Left lung (tissue), 10 donors: ENCODE results near the gene BRPF1. TPM values are rescaled to one million over a fixed set of nuclear protein-coding genes. Genes with fewer than 3 reads are reported as not detected.
A peak's percentile ranks its signal among the peaks of the same experiment; 100 is the strongest.

Source experiments
- ATAC-seq: fragments of 200-7000 bp; cut with Tn5 transposase; one replicate; pipeline ENCODE4 v1.9.1; 2020; ENCODE audit warnings: moderate library complexity
- DNase-seq, 4 donors: peaks; one replicate each; pipeline ENCODE4 v3.0.0-alpha.2; 2013 to 2020
- H3K27ac ChIP-seq, 2 donors: fragments of 200-600 bp; sonication (generic) in 1 of 2; one replicate each; pipeline versions ENCODE4 v1.5.0 to v1.8.0; 2020 to 2021
- H3K27me3 ChIP-seq, 2 donors: fragments of 200-600 bp; sonication (generic) in 1 of 2; one replicate each; pipeline versions ENCODE4 v1.5.0 to v1.8.0; 2020 to 2021
- H3K36me3 ChIP-seq, 2 donors: fragments of 200-600 bp; sonication (generic) in 1 of 2; one replicate each; pipeline versions ENCODE4 v1.5.0 to v1.8.0; 2020 to 2021
- H3K4me1 ChIP-seq, 2 donors: fragments of 200-600 bp; one replicate each; pipeline ENCODE4 v1.8.0; 2021
- H3K4me3 ChIP-seq, 2 donors: fragments of 200-600 bp; sonication (generic) in 1 of 2; one replicate each; pipeline versions ENCODE4 v1.5.0 to v1.8.0; 2020 to 2021; ENCODE audit warnings: mild to moderate bottlenecking in 1 of 2
- H3K9me3 ChIP-seq, 2 donors: fragments of 200-600 bp; sonication (generic) in 1 of 2; one replicate each; pipeline versions ENCODE4 v1.5.0 to v1.8.0; 2020 to 2021
- intact Hi-C, 2 donors: fragments of 100-400 bp; cut with DNase I; formaldehyde crosslinking; loops; one replicate each; pipeline versions ENCODE4 v1.11.2 to v1.14.2; 2022
- polyA plus RNA-seq, 6 donors: library from polyadenylated mRNA; unstranded; fragments of 120-200 nt; gene quantifications; one replicate each; pipeline ENCODE4 v1.2.1, GENCODE V29; 2013; ENCODE audit not compliant: insufficient read length in 6 of 6
- total RNA-seq, 2 donors: library from RNA; stranded (reverse); fragmentation: NEBNext Ultra II Directional; extraction: Animal tissue kit (Norgen Biotek cat#: 25700); gene quantifications; one replicate each; pipeline ENCODE4 v1.2.1, GENCODE V29; 2021
- TF ChIP-seq, protein P1 (sequence below), 2 donors: fragments of 200-600 bp; sonication (generic) in 1 of 2; IDR thresholded peaks; one replicate each; pipeline versions ENCODE4 v1.5.0 to v1.8.0; 2021; ENCODE audit warnings: antibody characterized with exemption in 2 of 2
- donor health status: DM: no; HTN: yes; CAD: no.
- donor health status: DM: no; HTN: no; CAD: no.

Gene BRPF1
- total and polyA plus RNA-seq, 8 donors: 15.2 to 24.1 (median 21.9) TPM

DNA sequence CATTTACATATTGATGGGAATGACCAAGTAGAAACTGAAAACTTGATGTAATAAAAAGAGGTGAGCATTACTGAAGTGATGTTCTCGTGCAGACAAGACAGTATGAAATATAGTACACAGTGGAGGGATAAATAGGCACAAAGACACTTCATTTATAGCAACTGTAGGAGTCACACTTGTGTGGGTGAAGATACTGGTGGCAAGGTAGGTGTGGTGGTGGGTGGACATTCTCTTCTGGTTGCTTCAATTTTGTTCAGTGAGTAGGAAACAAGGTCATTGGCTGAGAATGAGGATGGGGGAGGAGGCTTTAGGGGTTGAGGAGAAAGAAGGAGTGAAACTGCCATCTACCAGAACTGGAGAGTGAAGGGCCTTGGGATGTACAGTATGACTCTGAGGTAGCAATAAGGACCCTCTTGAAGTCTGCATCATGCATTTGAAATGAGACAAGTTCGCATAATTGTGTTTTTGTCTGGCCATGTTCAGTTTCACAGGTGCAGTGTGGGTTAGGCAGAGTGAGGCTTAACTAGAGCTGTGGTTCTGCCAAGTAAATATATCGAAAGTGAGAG lies 21.3 kb upstream of the BRPF1 start:
- no peak for DNase-seq
- ATAC-seq: no peak
- H3K4me3 ChIP-seq: no peak overlapping the region
- peaks cover 0 to 4% of the 10 kb centered on the region in 2 donors for H3K4me1 ChIP-seq
- H3K9me3 ChIP-seq: no peaks in the 10 kb centered on the region
- peaks cover 0 to 5% of the 10 kb centered on the region in 2 donors for H3K27me3 ChIP-seq
- no peak overlapping the region for H3K27ac ChIP-seq
- TF ChIP-seq, protein P1, sequence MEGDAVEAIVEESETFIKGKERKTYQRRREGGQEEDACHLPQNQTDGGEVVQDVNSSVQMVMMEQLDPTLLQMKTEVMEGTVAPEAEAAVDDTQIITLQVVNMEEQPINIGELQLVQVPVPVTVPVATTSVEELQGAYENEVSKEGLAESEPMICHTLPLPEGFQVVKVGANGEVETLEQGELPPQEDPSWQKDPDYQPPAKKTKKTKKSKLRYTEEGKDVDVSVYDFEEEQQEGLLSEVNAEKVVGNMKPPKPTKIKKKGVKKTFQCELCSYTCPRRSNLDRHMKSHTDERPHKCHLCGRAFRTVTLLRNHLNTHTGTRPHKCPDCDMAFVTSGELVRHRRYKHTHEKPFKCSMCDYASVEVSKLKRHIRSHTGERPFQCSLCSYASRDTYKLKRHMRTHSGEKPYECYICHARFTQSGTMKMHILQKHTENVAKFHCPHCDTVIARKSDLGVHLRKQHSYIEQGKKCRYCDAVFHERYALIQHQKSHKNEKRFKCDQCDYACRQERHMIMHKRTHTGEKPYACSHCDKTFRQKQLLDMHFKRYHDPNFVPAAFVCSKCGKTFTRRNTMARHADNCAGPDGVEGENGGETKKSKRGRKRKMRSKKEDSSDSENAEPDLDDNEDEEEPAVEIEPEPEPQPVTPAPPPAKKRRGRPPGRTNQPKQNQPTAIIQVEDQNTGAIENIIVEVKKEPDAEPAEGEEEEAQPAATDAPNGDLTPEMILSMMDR (IDR thresholded peaks at IDR 0.05): no peak
- intact Hi-C loops: no loop called here
- no peaks in the 10 kb centered on the region for H3K36me3 ChIP-seq

DNA sequence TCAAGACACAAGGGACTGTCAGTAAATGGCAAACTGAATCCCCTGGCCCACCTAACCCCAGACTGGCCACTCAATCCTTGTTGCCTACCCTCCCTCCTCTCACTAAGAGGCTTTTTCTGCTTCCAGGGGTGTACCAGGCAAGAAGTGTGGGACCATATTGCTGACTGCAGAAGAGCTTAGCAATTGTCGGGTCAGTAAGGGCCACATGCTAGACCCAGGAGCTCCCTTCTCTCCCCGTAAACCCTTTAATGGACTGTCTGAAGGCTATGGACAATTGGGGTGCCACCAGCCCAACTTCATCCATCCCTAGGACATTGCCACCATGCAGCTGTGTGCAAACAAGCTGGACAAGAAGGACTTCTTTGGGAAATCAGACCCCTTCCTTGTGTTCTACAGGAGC lies 19.1 kb upstream of the BRPF1 start:
- Histone ChIP-seq H3K27me3 (no peaks in the 10 kb centered on the region), H3K9me3 (no peaks in the 10 kb centered on the region), H3K27ac (no peak overlapping the region), H3K4me1 (peaks cover 0 to 16% of the 10 kb centered on the region in 2 donors), H3K4me3 (no peak overlapping the region), H3K36me3 (no peaks in the 10 kb centered on the region)
- TF ChIP-seq, protein P1 (IDR thresholded peaks at IDR 0.05): no peak
- intact Hi-C loops: no loop called here
- ATAC-seq (no peak), DNase-seq (no peak)

DNA sequence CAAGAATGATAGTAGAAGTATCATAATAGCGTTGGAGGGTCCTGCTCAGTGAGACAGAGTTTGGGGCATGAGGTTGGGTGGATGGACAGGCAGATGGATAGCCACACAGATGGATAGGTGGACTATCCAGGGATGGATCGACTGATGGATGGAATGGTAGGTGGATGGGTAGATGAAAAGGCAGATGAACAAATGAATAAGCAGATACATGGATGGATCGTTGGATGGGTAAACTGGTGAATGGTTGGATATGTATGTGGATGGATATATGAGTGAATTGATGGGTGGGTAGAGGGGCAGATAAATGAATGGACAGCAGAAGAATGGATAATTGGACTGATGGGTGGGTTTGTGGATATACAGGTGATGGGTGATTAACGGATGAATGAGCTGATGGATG lies 18.4 kb upstream of the BRPF1 start:
- TF ChIP-seq, protein P1 (IDR thresholded peaks at IDR 0.05): no peak
- no peaks in the 10 kb centered on the region for H3K9me3 ChIP-seq
- DNase-seq: no peak
- no peaks in the 10 kb centered on the region for H3K27me3 ChIP-seq
- intact Hi-C loops: no loop called here
- no peak for ATAC-seq
- peaks cover 0 to 16% of the 10 kb centered on the region in 2 donors for H3K4me1 ChIP-seq
- H3K27ac ChIP-seq: no peak overlapping the region
- no peaks in the 10 kb centered on the region for H3K36me3 ChIP-seq
- no peak overlapping the region for H3K4me3 ChIP-seq

DNA sequence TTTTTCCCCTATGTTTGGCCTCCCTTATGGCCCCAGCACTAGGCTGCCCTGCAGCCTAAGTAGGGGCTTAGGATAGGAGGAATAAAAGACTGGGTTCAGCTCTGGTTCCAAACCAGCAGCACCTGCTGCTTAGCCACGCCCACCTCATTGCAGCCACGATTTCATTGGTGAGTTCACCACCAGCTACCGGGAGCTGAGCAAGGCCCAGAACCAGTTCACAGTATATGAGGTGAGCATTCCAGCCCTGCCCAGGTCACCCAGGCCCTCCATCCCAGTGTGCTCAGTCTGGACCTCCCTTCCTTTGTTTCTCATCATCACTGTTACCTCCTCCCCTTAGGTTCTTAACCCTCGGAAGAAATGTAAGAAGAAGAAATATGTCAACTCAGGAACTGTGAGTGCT lies 16.4 kb upstream of the BRPF1 start:
- intact Hi-C loops: no loop called here

DNA sequence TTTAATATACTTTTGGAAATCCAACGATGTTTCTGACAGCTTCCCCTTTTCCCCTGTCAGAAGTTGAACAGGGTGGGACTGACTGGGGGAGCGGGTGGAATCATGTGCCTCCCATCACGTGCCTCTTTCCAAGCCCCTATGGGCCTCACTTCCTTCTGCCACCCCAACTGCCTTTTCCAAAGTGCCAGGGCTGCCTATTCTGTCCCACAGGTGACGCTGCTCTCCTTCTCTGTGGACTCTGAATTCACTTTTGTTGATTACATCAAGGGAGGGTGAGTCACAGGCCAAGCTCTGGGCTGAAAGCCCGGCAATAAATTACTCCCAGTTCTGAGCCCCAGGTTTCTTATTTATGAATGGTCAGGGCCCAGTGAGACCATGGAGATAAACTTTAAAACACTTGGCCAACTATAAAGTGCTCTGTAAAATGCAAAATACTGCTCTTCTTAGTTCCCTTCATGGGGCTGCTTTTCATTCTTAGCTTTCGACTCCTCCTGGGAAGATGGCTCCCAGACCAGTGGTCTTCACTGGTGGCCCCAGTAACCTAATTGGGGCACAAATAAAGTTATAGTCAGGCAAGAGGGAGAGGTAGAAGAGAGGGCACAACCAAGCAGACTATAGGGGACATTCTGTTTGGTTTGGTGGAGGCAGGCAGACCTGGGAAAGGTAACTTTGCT lies 15.6 kb upstream of the BRPF1 start:
- TF ChIP-seq, protein P1 (IDR thresholded peaks at IDR 0.05): peak; percentile 25 to 58
- intact Hi-C loops: no loop called here
- H3K4me1 ChIP-seq: peaks cover 0 to 16% of the 10 kb centered on the region in 2 donors
- no peaks in the 10 kb centered on the region for H3K27me3 ChIP-seq
- ATAC-seq (peak; percentile 97), DNase-seq (peak in 2 of 4 donors; percentile 19 to 67)
- no peaks in the 10 kb centered on the region for H3K36me3 ChIP-seq
- peak overlapping the region in 1 of 2 donors; percentile 58 for H3K27ac ChIP-seq
- H3K4me3 ChIP-seq: no peak overlapping the region
- no peaks in the 10 kb centered on the region for H3K9me3 ChIP-seq

More for the DNA sequence above, 16.4 kb upstream of the BRPF1 start:
- H3K27me3 ChIP-seq: no peaks in the 10 kb centered on the region
- TF ChIP-seq, protein P1 (IDR thresholded peaks at IDR 0.05): no peak
- H3K4me1 ChIP-seq: peaks cover 0 to 16% of the 10 kb centered on the region in 2 donors
- peak overlapping the region in 1 of 2 donors; percentile 58 for H3K27ac ChIP-seq
- ATAC-seq (peak; percentile 35), DNase-seq (no peak)
- no peaks in the 10 kb centered on the region for H3K9me3 ChIP-seq
- H3K36me3 ChIP-seq: no peaks in the 10 kb centered on the region
- no peak overlapping the region for H3K4me3 ChIP-seq
